ENCODE results near the gene TUBA3C. TPM values are rescaled to one million over a fixed set of nuclear protein-coding genes. Genes with fewer than 3 reads are reported as not detected.

The TUBA3C gene
- total RNA-seq, 1 donor from 2014 or later: not detected

DNA sequence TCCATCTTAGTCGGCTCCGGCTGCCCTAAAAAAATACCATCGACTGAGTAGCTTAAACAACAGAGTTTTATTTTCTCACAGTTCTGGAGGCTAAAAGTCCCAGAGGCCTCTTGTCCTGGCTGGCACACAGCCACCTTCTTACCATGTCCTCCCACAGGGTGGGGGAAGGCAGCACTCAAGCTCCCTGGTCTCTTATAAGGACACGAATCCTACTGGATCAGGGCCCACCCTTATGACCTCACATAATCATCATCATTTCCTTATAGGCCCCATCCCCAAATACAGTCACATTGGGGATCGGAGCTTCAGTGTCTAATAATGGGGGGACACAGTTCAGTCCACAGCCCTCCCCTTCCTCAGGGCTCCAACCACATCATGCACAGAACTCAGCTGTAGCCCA lies 2.6 kb upstream of the TUBA3C start:
- no peak overlapping the region for H3K27ac Mint-ChIP-seq
- TF ChIP-seq, protein P1, sequence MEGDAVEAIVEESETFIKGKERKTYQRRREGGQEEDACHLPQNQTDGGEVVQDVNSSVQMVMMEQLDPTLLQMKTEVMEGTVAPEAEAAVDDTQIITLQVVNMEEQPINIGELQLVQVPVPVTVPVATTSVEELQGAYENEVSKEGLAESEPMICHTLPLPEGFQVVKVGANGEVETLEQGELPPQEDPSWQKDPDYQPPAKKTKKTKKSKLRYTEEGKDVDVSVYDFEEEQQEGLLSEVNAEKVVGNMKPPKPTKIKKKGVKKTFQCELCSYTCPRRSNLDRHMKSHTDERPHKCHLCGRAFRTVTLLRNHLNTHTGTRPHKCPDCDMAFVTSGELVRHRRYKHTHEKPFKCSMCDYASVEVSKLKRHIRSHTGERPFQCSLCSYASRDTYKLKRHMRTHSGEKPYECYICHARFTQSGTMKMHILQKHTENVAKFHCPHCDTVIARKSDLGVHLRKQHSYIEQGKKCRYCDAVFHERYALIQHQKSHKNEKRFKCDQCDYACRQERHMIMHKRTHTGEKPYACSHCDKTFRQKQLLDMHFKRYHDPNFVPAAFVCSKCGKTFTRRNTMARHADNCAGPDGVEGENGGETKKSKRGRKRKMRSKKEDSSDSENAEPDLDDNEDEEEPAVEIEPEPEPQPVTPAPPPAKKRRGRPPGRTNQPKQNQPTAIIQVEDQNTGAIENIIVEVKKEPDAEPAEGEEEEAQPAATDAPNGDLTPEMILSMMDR (conservative IDR thresholded peaks at IDR 0.05): no peak
- no peaks in the 10 kb centered on the region for H3K4me1 Mint-ChIP-seq (ENCODE audit: unreplicated experiment)
- no peak for DNase-seq (ENCODE audit: extremely low spot score, unreplicated experiment)
- H3K27me3 Mint-ChIP-seq: no peaks in the 10 kb centered on the region
- H3K36me3 Mint-ChIP-seq: no peaks in the 10 kb centered on the region
- peaks cover 4% of the 10 kb centered on the region for H3K9me3 Mint-ChIP-seq
- H3K4me3 Mint-ChIP-seq: no peak overlapping the region

DNA sequence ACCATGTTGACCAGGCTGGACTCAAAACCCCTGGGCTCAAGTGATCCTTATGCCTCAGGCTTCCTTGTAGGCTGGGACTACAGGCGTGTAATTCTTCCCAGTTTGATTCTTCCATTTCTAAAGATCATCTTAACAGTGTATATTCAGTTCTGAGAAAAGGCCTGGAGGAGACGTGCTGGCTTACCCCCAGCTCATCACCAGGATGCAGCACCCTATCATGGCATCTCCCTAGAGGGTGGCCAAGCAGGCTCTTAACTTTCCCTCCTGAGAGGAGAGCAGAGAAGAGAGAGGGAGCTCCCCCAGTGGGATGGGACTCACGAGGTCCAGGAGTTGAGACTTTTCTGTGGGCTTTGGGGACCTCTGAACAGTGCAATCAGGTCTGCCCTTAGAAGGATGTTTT lies 2.1 kb upstream of the TUBA3C start:
- Mint-ChIP-seq H3K36me3 (no peaks in the 10 kb centered on the region), H3K27ac (no peak overlapping the region), H3K27me3 (no peaks in the 10 kb centered on the region), H3K9me3 (peaks cover 4% of the 10 kb centered on the region), H3K4me3 (no peak overlapping the region), H3K4me1 (ENCODE audit: unreplicated experiment) (no peaks in the 10 kb centered on the region)
- no peak for DNase-seq (ENCODE audit: extremely low spot score, unreplicated experiment)
- TF ChIP-seq, protein P1 (conservative IDR thresholded peaks at IDR 0.05): no peak

DNA sequence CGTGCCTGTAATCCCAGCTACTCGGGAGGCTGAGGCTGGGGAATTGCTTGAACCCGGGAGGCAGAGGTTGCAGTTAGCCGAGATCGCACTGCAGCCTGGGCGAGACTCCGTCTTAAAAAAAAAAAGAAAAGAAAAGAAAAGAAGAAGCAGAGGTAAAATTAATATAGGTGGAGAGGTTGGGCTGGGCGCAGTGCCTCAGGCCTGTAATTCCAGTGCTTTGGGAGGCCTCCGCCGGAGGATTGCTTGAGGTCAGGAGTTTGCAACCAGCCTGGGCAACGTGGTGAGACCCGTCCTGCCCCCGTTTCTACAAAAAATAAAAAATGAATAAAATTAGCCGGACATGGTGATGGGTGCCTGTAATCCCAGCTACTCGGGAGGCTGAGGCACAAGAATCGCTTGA lies 912 bp upstream of the TUBA3C start:
- no peaks in the 10 kb centered on the region for H3K9me3 Mint-ChIP-seq
- no peaks in the 10 kb centered on the region for H3K36me3 Mint-ChIP-seq
- DNase-seq (ENCODE audit: extremely low spot score, unreplicated experiment): peak; percentile 22
- TF ChIP-seq, protein P1 (conservative IDR thresholded peaks at IDR 0.05): no peak
- no peak overlapping the region for H3K4me3 Mint-ChIP-seq
- no peaks in the 10 kb centered on the region for H3K27me3 Mint-ChIP-seq
- H3K27ac Mint-ChIP-seq: no peak overlapping the region
- H3K4me1 Mint-ChIP-seq (ENCODE audit: unreplicated experiment): no peaks in the 10 kb centered on the region

DNA sequence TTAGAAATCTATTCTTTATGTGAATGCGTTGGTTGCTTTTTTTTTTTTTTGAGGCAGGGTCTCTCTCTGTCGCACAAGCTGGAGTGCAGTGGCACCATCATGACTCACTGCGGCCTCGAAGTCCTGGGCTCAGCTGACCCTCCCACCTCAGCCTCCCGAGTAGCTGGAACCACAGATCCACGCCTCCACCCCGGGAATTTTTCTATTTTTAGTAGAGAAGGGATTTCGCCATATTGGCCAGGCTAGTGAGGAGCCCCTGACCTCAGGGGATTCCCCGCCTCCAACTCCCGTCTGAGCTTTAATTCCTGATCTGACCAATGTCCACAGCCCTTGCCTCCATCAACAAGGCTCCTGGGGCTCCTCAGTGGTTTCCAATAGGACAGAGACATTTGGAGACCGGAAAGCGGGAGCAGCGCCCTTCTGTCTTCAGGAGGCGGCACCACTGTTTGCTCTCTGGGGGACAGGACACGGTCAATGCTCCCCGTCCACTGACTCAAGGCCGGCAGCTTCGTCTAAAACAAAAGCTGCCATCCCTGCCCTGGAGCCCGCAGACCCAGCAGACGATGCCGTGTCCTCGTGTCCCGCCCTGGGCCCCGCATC lies 503 bp downstream of the TUBA3C start:
- Mint-ChIP-seq H3K9me3 (no peaks in the 10 kb centered on the region), H3K27ac (no peak overlapping the region)
- no peak for DNase-seq (ENCODE audit: extremely low spot score, unreplicated experiment)

DNA sequence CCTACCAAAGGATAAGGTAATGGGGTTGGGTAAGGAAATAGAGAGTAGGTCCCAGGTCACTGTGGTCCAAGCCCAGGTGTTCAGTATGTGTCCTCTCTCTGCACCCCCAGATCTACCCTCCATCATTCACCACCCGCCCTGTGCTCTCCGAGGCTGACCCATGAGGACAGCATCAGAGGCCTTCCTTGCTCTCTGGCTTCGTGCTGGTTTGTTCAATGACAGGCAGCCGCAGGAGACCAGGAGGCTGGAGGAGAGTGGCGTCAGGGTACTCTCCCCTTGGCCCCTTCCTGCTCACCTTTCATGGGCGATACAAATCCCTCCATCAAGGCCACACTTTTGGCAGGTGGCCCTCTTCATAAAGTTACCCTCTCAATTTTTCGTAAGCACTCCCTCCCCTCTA lies 1.7 kb downstream of the TUBA3C start:
- peak; percentile 25 for DNase-seq (ENCODE audit: extremely low spot score, unreplicated experiment)
- no peaks in the 10 kb centered on the region for H3K9me3 Mint-ChIP-seq
- TF ChIP-seq, protein P1 (conservative IDR thresholded peaks at IDR 0.05): no peak
- no peak overlapping the region for H3K27ac Mint-ChIP-seq
- no peaks in the 10 kb centered on the region for H3K36me3 Mint-ChIP-seq
- H3K4me1 Mint-ChIP-seq (ENCODE audit: unreplicated experiment): no peaks in the 10 kb centered on the region
- H3K27me3 Mint-ChIP-seq: no peaks in the 10 kb centered on the region
- H3K4me3 Mint-ChIP-seq: no peak overlapping the region

More for the DNA sequence above, 503 bp downstream of the TUBA3C start:
- Mint-ChIP-seq H3K4me1 (ENCODE audit: unreplicated experiment) (no peaks in the 10 kb centered on the region), H3K4me3 (no peak overlapping the region), H3K36me3 (no peaks in the 10 kb centered on the region), H3K27me3 (no peaks in the 10 kb centered on the region)
- TF ChIP-seq, protein P1 (conservative IDR thresholded peaks at IDR 0.05): no peak
